ENCODE results near the gene ZNF324. TPM values are rescaled to one million over a fixed set of nuclear protein-coding genes. Genes with fewer than 3 reads are reported as not detected.

Gene ZNF324
- total RNA-seq, 1 experiment from 2014 or later: 12.7 TPM

GRCh38 chr19:58491393-58491792, 24.5 kb downstream of the ZNF324 start:
- no peaks in the 10 kb centered on the region for H3K9me3 Mint-ChIP-seq

More at GRCh38 chr19:58491393-58491792, 24.5 kb downstream of the ZNF324 start:
- Histone ChIP-seq H3K14ac (ENCODE audit: insufficient read depth, low read length) (no peak overlapping the region), H3K23me2 (ENCODE audit: insufficient read length, low read depth, low read length, poor library complexity, severe bottlenecking) (peaks cover 3% of the 10 kb centered on the region), H3K4me2 (ENCODE audit: insufficient read depth, insufficient read length, low read length) (no peak overlapping the region), H2AFZ (ENCODE audit: low read length) (no peak overlapping the region), H3K27me3 (ENCODE audit: insufficient read depth, low read length) (no peaks in the 10 kb centered on the region), H4K8ac (replicated peaks; ENCODE audit: insufficient read length, low read depth, low read length) (no peak overlapping the region), H2BK15ac (ENCODE audit: low read depth, low read length) (no peak overlapping the region), H4K91ac (ENCODE audit: insufficient read length, low read depth, low read length) (no peak overlapping the region), H3K27ac (ENCODE audit: insufficient read length, low read depth, low read length) (no peak overlapping the region), H2BK12ac (ENCODE audit: insufficient read length, low read depth, low read length) (no peak overlapping the region), H3K56ac (ENCODE audit: insufficient read length, low read depth, low read length) (no peak overlapping the region), H2BK20ac (ENCODE audit: low read depth, low read length, poor library complexity, severe bottlenecking) (no peak overlapping the region), H3K23ac (ENCODE audit: insufficient read length, low read depth, low read length) (no peak overlapping the region), H3T11ph (ENCODE audit: low read length) (no peak overlapping the region), H3K9ac (ENCODE audit: extremely low read depth, insufficient read length, low read length) (no peak overlapping the region), H4K20me1 (ENCODE audit: control insufficient read depth, insufficient read depth, insufficient read length) (no peaks in the 10 kb centered on the region), H3K4me1 (ENCODE audit: insufficient read depth, low read length) (no peaks in the 10 kb centered on the region), H4K5ac (ENCODE audit: insufficient read length, low read depth, low read length) (no peak overlapping the region), H3K9me3 (ENCODE audit: control insufficient read depth, low read depth, low read length) (no peaks in the 10 kb centered on the region), H3K79me1 (ENCODE audit: insufficient read depth, low read depth, low read length, poor library complexity, severe bottlenecking) (no peaks in the 10 kb centered on the region), H3K18ac (ENCODE audit: insufficient read length, low read depth, low read length) (no peak overlapping the region), H3K4ac (ENCODE audit: low read depth, low read length) (no peak overlapping the region), H3K79me2 (ENCODE audit: insufficient read depth, low read length) (no peaks in the 10 kb centered on the region), H2BK120ac (ENCODE audit: low read depth, low read length, poor library complexity, severe bottlenecking) (no peak overlapping the region), H2BK5ac (ENCODE audit: insufficient read length, low read length) (no peak overlapping the region), H2AK5ac (ENCODE audit: insufficient read length, low read length) (no peak overlapping the region)
- peak overlapping the region in 1 of 3 experiments; percentile 8; a peak in 1 of 7 replicates for H3K27ac Mint-ChIP-seq
- no CpG with 5 or more reads among the region's 5 CpGs for WGBS (ENCODE audit: extremely low coverage, insufficient read length, low lambda C conversion rate)
- H3K4me3 Mint-ChIP-seq: no peak overlapping the region
- no peak for TF ChIP-seq CTCF (conservative IDR thresholded peaks at IDR 0.05)
- no peaks in the 10 kb centered on the region; a peak in 2 of 7 replicates for H3K36me3 Mint-ChIP-seq (ENCODE audit: insufficient read depth in 1 of 3, low read depth in 3 of 3)
- DNase-seq: no peak
- no peaks in the 10 kb centered on the region for H3K4me1 Mint-ChIP-seq
- H3K27me3 Mint-ChIP-seq (ENCODE audit: low read depth): no peaks in the 10 kb centered on the region

Measured in H9 (cell line).